RPMI7951 (cell line): ENCODE measurements around the gene PDE6B. TPM values are rescaled to one million over a fixed set of nuclear protein-coding genes. Genes with fewer than 3 reads are reported as not detected.
"Not testable (repeated sequence)": the region's sequence is repeated elsewhere in the genome, so short reads cannot be mapped to it uniquely, and the experiment has no call there.

Source experiments
- DNase-seq: peaks from one replicate; pipeline ENCODE4 v3.0.0-alpha.2; 2012; ENCODE audit warnings: low read depth
- total RNA-seq: library from RNA; depleted of rRNA; stranded (reverse); fragments of >200 nt; shearing (Covaris generic); gene quantifications from 2 replicates; pipeline ENCODE4 v1.2.3, GENCODE V29; 2014

Gene PDE6B
- total RNA-seq, 1 experiment from 2014 or later: not detected

DNA sequence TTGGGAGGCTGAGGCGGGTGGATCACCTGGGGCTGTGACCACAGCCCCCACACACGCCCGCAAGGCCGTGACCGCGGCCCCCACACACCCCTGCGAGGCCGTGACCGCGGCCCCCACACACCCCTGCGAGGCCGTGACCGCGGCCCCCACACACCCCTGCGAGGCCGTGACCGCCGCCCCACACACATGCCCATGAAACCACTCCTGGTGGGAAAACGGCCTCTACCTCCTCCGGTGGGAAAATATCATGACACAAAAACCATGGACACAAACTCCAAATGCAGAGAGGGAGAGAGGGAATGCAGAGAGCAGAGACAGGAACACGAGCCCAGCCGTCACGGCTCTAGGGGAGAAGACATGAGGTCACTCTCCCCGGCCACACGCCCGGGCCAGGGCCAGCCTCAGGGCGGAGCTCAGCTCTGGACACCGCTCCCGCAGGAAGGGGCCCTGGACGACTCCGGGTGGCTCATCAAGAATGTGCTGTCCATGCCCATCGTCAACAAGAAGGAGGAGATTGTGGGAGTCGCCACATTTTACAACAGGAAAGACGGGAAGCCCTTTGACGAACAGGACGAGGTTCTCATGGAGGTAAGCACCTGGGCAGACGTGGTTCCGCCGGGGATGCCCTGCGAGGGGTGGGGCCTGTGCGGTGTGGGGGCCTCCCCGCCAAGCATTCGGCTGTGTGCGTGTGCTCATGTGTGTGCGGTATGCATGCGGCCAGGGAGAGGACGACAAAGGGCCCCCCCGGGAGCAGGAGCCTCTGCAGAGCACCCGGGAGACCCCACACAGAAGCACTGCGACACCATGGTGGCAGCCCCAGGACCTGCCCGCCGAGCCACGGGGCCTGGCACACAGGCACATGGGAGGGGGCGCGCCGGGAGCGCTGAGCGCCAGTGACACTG, 31.3 kb downstream of the PDE6B start:
- no peak for DNase-seq

DNA sequence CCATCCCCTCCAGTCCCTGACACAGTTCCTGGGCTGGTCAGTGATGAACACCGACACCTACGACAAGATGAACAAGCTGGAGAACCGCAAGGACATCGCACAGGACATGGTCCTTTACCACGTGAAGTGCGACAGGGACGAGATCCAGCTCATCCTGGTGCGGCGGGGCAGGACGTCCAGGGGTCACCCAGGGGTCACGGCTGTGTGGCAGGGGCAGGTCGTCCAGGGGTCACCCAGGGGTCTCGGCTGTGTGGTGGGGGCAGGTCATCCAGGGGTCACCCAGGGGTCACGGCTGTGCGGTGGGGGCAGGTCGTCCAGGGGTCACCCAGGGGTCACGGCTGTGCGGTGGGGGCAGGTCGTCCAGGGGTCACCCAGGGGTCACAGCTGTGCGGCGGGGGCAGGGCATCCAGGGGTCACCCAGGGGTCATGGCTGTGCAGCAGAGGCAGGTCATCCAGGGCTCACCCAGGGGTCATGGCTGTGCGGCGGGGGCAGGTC, 32.0 kb downstream of the PDE6B start:
- no peak for DNase-seq

DNA sequence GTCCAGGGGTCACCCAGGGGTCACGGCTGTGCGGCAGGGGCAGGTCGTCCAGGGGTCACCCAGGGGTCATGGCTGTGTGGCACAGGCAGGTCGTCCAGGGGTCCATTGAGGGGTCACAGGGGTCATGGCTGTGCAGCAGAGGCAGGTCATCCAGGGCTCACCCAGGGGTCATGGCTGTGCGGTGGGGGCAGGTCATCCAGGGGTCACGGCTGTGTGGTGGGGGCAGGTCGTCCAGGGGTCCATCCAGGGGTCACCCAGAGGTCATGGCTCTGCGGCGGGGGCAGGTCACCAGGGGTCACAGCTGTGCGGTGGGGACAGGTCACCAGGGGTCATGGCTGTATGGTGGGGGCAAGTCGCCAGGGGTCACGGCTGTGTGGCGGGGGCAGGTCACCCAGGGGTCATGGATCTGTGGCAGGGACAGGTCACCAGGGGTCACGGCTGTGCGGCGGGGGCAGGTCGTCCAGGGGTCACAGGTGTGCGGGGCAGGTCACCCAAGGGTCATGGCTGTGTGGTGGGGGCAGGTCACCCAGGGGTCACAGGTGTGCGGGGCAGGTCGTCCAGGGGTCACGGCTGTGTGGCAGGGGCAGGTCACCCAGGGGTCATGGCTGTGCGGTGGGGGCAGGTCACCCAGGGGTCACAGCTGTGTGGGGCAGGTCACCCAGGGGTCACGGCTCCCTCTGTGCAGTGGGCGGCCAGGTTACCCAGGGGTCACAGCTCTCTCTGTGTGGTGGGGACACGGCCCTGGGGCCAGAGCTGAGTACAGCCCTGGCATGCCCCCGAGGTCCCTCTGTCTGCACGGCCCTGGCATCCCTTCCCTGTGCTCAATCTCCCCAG, 32.7 kb downstream of the PDE6B start:
- no peak for DNase-seq

DNA sequence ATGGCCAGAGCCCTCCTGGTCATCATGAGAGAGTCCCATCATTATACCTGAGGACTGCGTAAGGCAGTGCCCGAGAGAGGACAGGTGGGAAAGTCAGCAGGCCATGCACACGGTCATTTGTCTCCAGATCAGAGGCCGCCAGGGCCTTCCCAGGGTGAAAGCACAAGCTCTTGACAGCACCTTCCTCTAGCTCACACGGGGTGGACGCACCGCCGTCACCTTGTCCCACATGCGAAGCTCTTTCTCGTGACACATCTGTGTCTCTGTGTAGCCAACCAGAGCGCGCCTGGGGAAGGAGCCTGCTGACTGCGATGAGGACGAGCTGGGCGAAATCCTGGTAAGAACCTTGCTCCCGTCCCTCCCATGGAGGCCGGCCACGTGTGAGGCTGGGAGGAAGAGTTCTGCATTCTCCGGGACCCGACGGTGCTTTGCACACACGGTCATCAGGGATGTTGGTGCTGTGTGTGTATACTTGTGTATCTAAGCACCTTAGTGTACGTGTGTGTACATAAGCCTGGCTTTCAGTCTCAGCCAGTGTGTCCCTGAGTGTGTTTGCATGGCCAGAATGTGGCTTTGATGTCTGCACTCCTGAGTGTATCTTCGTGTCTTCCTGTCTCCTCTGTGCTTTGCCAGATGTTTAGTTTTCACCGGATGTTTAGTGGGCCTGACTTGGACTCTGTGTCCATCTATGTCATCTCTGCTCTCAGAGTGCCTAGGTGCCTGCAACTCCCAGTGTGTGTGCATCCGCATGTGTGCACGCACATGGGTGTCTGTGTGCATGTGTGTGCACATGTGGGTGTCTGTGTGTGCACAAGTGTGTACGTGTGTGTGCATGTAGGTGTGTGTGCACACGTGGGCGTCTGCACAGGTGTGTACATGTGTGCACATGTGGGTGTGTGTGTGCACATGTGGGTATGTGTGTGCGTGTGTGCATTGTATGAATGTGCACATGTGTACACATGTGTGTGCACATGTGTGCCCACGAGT, 33.6 kb downstream of the PDE6B start:
- no peak for DNase-seq

- DNase-seq: no peak
Measured at GRCh38 chr4:659851-660250, 34.5 kb downstream of the PDE6B start.

DNA sequence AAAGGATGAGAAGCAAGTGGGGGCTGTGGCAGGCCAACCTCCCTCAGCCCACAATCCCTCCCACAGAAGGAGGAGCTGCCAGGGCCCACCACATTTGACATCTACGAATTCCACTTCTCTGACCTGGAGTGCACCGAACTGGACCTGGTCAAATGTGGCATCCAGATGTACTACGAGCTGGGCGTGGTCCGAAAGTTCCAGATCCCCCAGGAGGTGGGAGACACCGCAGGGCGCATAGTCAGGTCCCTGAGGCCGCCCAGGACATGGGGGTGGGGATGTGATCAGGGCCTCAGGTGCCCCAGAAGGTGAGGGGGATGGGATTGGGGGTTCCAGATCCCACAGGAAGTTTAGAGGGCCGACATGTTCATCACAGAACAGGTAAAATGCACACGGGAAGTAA, 35.0 kb downstream of the PDE6B start:
- DNase-seq: no peak

- DNase-seq: no peak
Measured at GRCh38 chr4:661231-661630, 35.9 kb downstream of the PDE6B start.

GRCh38 chr4:661881-662761, 36.7 kb downstream of the PDE6B start:
- no peak for DNase-seq

- DNase-seq: no peak
Measured at GRCh38 chr4:663046-663437, 37.7 kb downstream of the PDE6B start.

- DNase-seq: no peak
Measured at GRCh38 chr4:663438-664428, 38.4 kb downstream of the PDE6B start.

DNA sequence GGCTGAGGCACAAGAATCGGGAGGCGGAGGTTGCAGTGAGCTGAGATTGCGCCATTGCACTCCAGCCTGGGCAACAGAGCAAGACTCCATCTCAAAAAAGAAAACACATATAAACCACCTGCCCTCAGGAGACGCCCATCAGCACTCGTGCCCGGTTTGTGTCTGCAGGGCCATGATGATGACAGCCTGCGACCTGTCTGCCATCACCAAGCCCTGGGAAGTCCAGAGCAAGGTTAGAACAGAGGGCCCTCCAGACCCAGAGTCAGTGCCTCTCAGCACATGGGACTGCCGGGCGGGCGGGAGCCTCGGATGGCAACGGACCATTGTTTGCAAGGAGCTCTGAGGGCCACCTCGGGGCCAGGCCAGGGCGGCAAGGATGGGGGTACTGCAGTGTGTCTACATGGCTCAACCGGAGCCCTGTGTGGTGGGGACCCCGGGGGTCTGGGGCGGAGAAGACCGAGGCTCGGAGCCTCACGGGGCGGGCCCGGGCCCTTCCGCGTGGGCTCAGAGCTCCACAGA, 39.4 kb downstream of the PDE6B start:
- DNase-seq: no peak

GRCh38 chr4:665381-665750, 40.0 kb downstream of the PDE6B start:
- no peak for DNase-seq

DNA sequence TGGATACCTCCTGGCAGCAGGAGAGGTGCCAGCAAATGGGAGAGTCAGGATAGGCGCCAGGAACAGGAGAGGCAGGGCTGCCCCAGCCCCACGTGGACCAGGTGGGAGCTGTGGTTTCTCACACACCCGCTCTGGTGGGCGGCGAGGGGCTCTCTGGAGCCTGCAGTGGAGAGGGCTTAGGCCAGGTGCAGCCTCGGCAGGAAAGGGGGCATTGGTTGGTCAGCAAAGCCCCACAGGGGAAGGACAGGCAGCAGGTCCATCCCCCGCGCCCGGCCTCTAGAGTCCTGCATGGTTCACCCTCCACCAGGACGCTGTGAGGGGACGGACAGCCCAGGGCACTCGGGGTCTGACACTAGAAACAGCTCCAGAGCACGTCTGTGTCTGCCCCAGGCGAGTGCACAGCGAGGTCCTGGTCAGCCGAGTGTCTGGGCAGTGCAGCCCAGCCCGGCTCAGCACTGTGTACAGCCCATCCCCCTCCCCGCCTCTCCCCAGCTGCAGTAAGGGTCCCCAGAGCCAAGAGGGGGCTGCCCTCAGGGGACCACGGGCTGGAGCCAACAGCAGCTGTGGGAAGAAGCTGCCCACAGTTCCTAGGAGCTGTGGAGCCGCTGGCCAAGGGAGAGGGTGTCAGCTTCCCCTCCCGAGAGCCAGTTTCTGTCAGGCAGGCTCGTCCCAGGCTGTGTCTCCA, 40.5 kb downstream of the PDE6B start:
- DNase-seq: no peak

DNA sequence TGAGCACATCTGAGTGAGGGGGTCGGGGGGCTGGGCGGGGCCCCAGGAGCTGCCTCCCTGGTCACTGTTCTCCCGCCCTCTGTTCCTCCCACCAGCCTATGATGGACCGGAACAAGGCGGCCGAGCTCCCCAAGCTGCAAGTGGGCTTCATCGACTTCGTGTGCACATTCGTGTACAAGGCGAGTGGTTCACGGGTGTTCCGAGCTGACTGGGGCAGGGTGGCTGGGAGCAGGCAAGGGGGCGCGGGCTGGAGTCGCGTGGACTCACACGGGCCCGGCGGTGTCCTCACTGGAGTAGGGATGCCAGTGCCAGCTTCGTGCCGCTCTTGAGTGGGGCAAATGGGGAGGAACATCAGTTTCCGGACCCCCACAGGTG, 41.0 kb downstream of the PDE6B start:
- no peak for DNase-seq

GRCh38 chr4:666822-667544, 41.6 kb downstream of the PDE6B start:
- no peak for DNase-seq

GRCh38 chr4:667545-667925, 42.2 kb downstream of the PDE6B start:
- no peak for DNase-seq

DNA sequence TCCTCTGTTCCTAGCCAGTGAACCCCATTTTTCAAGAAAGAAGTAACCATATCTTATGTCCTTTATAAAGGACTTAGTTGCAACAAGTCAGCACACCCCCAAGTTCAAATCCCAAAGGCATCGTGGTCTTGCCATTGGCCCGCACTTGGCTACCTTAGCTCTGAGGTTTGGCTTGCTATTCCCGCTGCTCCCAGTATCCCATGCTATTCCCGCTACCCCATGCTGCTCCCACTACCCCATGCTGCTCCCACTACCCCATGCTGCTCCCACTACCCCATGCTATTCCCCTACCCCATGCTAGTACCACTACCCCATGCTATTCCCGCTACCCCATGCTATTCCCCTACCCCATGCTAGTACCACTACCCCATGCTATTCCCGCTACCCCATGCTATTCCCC, 42.8 kb downstream of the PDE6B start:
- DNase-seq: not testable (repeated sequence)
